Measurements from ENCODE around the gene WWC2.
"Not testable (repeated sequence)": the region's sequence is repeated elsewhere in the genome, so short reads cannot be mapped to it uniquely, and the experiment has no call there.

WWC2 gene

GRCh38 chr4:183144787-183145186, 45.7 kb downstream of the WWC2 start:
- no peak for DNase-seq

- no peak for DNase-seq
Observed at GRCh38 chr4:183145773-183146172, 46.7 kb downstream of the WWC2 start.

- no peak for DNase-seq
Observed at GRCh38 chr4:183146478-183146877, 47.4 kb downstream of the WWC2 start.

GRCh38 chr4:183147196-183147595, 48.1 kb downstream of the WWC2 start:
- DNase-seq = no peak

GRCh38 chr4:183147983-183148382, 48.9 kb downstream of the WWC2 start:
- DNase-seq = no peak

GRCh38 chr4:183149616-183150539, 50.8 kb downstream of the WWC2 start:
- no peak for DNase-seq

- DNase-seq = not testable (repeated sequence)
Observed at GRCh38 chr4:183150664-183151063, 51.6 kb downstream of the WWC2 start.

- not testable (repeated sequence) for DNase-seq
Observed at GRCh38 chr4:183152232-183152631, 53.2 kb downstream of the WWC2 start.

- DNase-seq = no peak
Observed at GRCh38 chr4:183153190-183153916, 54.3 kb downstream of the WWC2 start.

- no peak for DNase-seq
Observed at GRCh38 chr4:183154701-183155391, 55.8 kb downstream of the WWC2 start.

GRCh38 chr4:183155450-183156184, 56.6 kb downstream of the WWC2 start:
- DNase-seq = no peak

GRCh38 chr4:183157215-183157614, 58.2 kb downstream of the WWC2 start:
- no peak for DNase-seq

GRCh38 chr4:183158062-183158461, 59.0 kb downstream of the WWC2 start:
- no peak for DNase-seq

GRCh38 chr4:183161630-183162029, 62.6 kb downstream of the WWC2 start:
- no peak for DNase-seq

- DNase-seq = no peak
Observed at GRCh38 chr4:183163135-183163534, 64.1 kb downstream of the WWC2 start.

- DNase-seq = no peak
Observed at GRCh38 chr4:183164963-183165362, 65.9 kb downstream of the WWC2 start.

- DNase-seq = no peak
Observed at GRCh38 chr4:183165376-183165775, 66.3 kb downstream of the WWC2 start.

- no peak for DNase-seq
Observed at GRCh38 chr4:183170894-183171293, 71.8 kb downstream of the WWC2 start.

GRCh38 chr4:183171484-183172267, 72.6 kb downstream of the WWC2 start:
- no peak for DNase-seq

GRCh38 chr4:183172881-183173280, 73.8 kb downstream of the WWC2 start:
- no peak for DNase-seq

- DNase-seq = no peak
Observed at GRCh38 chr4:183173580-183174526, 74.8 kb downstream of the WWC2 start.
